Activated CD8-positive, alpha-beta T cell treated with anti-CD3 and anti-CD28 coated beads for 36 hours (primary cell): Measurements from ENCODE around the gene NRXN3. TPM values are rescaled to one million over a fixed set of nuclear protein-coding genes. Genes with fewer than 3 reads are reported as not detected.

Experiments
- ATAC-seq: fragments of 200-7000 bp; cut with Tn5 transposase; one replicate; pipeline ENCODE4 v1.10.0; 2021; ENCODE audit warnings: mild to moderate bottlenecking, moderate library complexity
- CTCF ChIA-PET: fragments of 350-600 bp; sonication (Branson Sonifier 250); formaldehyde crosslinking; loops from one replicate; lab custom pipeline; 2021; ENCODE audit warnings: antibody characterized with exemption; lab: Charles Lee
- POLR2A ChIA-PET: fragments of 350-600 bp; sonication (Branson Sonifier 250); formaldehyde crosslinking; loops from one replicate; lab custom pipeline; 2021; ENCODE audit warnings: antibody characterized with exemption; lab: Charles Lee
- DNase-seq: peaks from one replicate; pipeline ENCODE4 v3.0.0-alpha.2; 2020
- H3K27ac Mint-ChIP-seq: one replicate; pipeline ENCODE4 v1.8.0; 2021; ENCODE audit warnings: mild to moderate bottlenecking, mixed read lengths
- H3K27me3 Mint-ChIP-seq: one replicate; pipeline ENCODE4 v1.8.0; 2021; ENCODE audit warnings: mixed read lengths
- H3K36me3 Mint-ChIP-seq: one replicate; pipeline ENCODE4 v1.8.0; 2021; ENCODE audit warnings: low read depth, mixed read lengths
- H3K4me1 Mint-ChIP-seq: one replicate; pipeline ENCODE4 v1.8.0; 2021; ENCODE audit warnings: low read depth, mixed read lengths
- H3K4me3 Mint-ChIP-seq: one replicate; pipeline ENCODE4 v1.8.0; 2021; ENCODE audit warnings: mild to moderate bottlenecking, moderate library complexity, mixed read lengths
- H3K9me3 Mint-ChIP-seq: one replicate; pipeline ENCODE4 v1.8.0; 2021; ENCODE audit warnings: mixed read lengths
- intact Hi-C: fragments of 100-400 bp; cut with micrococcal nuclease; formaldehyde crosslinking; loops from one replicate; pipeline ENCODE4 v1.10.0; 2022
- total RNA-seq, 2 experiments: library from RNA; stranded (reverse); gene quantifications; one replicate each; pipeline ENCODE4 v1.2.3, GENCODE V29; 2021
- TF ChIP-seq, protein P1 (sequence below): fragments of 200-600 bp; IDR thresholded peaks from one replicate; pipeline ENCODE4 v1.8.0; 2022; ENCODE audit warnings: antibody characterized with exemption, mild to moderate bottlenecking

NRXN3 gene
- total RNA-seq, 2 experiments from 2014 or later, result not detected

DNA sequence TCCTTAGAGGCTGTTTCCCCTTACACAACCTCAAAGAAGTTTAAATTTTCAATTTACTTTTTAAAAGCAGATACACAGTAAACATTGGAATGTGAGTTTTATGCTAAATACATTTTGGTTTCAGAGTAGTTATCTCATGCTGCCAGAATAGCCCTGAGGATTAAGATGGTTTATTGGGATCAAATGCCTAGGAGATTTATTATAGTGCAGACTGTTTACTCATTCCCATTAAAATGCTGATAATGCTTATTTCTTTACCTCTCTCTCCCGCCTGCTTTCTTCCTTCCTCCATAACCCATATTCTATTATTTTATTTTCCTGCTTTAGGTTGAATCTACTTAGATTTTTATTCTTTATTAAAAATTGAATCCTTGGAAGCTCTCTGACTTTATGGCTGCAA is 1701.0 kb downstream of the NRXN3 start:
- no peaks in the 10 kb centered on the region for H3K27me3 Mint-ChIP-seq
- no peaks in the 10 kb centered on the region for H3K36me3 Mint-ChIP-seq
- intact Hi-C loops, result no loop called here
- TF ChIP-seq, protein P1, sequence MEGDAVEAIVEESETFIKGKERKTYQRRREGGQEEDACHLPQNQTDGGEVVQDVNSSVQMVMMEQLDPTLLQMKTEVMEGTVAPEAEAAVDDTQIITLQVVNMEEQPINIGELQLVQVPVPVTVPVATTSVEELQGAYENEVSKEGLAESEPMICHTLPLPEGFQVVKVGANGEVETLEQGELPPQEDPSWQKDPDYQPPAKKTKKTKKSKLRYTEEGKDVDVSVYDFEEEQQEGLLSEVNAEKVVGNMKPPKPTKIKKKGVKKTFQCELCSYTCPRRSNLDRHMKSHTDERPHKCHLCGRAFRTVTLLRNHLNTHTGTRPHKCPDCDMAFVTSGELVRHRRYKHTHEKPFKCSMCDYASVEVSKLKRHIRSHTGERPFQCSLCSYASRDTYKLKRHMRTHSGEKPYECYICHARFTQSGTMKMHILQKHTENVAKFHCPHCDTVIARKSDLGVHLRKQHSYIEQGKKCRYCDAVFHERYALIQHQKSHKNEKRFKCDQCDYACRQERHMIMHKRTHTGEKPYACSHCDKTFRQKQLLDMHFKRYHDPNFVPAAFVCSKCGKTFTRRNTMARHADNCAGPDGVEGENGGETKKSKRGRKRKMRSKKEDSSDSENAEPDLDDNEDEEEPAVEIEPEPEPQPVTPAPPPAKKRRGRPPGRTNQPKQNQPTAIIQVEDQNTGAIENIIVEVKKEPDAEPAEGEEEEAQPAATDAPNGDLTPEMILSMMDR, result no peak
- ATAC-seq, result no peak
- no peaks in the 10 kb centered on the region for H3K9me3 Mint-ChIP-seq
- ChIA-PET POLR2A (interaction anchor here (0.6 kb wide), 1 partner anchor 88 kb away, joined by 5 read pairs; no protein-coding TSS in a partner anchor), CTCF (no interaction called here)
- DNase-seq, result no peak
- H3K4me3 Mint-ChIP-seq, result no peak overlapping the region
- no peak overlapping the region for H3K27ac Mint-ChIP-seq
- H3K4me1 Mint-ChIP-seq, result no peaks in the 10 kb centered on the region

DNA sequence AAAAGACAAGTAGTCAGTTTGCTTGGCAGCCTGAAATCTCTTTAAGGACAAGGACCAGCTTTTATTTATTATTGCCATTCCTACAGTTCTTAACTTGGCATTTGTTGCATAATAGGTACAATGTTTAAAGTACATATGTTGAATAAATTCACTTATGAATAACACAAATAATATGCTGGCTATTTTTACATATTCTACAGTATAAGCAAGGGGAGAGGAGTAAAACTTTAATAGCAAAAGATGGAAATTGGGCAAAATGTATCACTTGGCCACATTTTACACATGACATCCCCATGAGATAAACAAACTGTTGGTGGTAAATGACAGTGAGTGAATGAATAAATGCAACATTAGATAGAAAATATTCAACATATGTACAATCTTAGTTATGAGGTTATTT is 1708.1 kb downstream of the NRXN3 start:
- no peaks in the 10 kb centered on the region for H3K27me3 Mint-ChIP-seq
- H3K27ac Mint-ChIP-seq, result no peak overlapping the region
- TF ChIP-seq, protein P1, result no peak
- POLR2A ChIA-PET, result no interaction called here
- DNase-seq (no peak), ATAC-seq (no peak)
- peaks cover 2% of the 10 kb centered on the region for H3K9me3 Mint-ChIP-seq
- H3K36me3 Mint-ChIP-seq, result no peaks in the 10 kb centered on the region
- H3K4me1 Mint-ChIP-seq, result no peaks in the 10 kb centered on the region
- CTCF ChIA-PET, result no interaction called here
- intact Hi-C loops, result no loop called here
- H3K4me3 Mint-ChIP-seq, result no peak overlapping the region

DNA sequence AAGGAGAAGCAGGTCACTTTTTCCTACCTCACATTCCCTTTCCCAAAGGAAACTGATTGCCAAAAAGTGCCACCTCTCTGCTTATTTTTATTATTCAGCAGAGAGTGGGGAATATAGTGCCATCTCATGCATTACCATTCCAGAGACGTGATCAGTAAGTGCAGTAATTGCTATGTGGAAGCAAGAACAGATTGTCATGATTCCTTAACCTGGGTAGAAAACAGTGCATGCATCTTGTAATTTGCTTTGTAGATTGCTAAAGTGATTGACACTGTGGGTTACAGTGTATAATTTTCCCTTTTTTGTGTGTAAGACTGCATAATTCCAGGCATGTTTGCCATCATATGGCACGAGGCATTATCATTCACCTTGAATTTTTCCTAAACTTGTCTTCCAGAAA is 1708.6 kb downstream of the NRXN3 start:
- H3K4me1 Mint-ChIP-seq, result no peaks in the 10 kb centered on the region
- POLR2A ChIA-PET, result no interaction called here
- DNase-seq, result no peak
- ATAC-seq, result no peak
- H3K27me3 Mint-ChIP-seq, result no peaks in the 10 kb centered on the region
- intact Hi-C loops, result no loop called here
- no peak overlapping the region for H3K4me3 Mint-ChIP-seq
- CTCF ChIA-PET, result no interaction called here
- H3K36me3 Mint-ChIP-seq, result no peaks in the 10 kb centered on the region
- TF ChIP-seq, protein P1, result no peak
- peaks cover 2% of the 10 kb centered on the region for H3K9me3 Mint-ChIP-seq
- no peak overlapping the region for H3K27ac Mint-ChIP-seq

- Mint-ChIP-seq H3K4me1 (no peaks in the 10 kb centered on the region), H3K9me3 (peaks cover 2% of the 10 kb centered on the region), H3K27me3 (no peaks in the 10 kb centered on the region), H3K4me3 (no peak overlapping the region), H3K36me3 (no peaks in the 10 kb centered on the region), H3K27ac (no peak overlapping the region)
- ATAC-seq (no peak), DNase-seq (no peak)
- CTCF ChIA-PET, result interaction anchor here (0.7 kb wide), 1 partner anchor 15 kb away, joined by 3 read pairs; no protein-coding TSS in a partner anchor
- TF ChIP-seq, protein P1, result no peak
- POLR2A ChIA-PET, result no interaction called here
- intact Hi-C loops, result no loop called here
These were observed 1711.1 kb downstream of the NRXN3 start for GRCh38 chr14:79881299-79881698.

DNA sequence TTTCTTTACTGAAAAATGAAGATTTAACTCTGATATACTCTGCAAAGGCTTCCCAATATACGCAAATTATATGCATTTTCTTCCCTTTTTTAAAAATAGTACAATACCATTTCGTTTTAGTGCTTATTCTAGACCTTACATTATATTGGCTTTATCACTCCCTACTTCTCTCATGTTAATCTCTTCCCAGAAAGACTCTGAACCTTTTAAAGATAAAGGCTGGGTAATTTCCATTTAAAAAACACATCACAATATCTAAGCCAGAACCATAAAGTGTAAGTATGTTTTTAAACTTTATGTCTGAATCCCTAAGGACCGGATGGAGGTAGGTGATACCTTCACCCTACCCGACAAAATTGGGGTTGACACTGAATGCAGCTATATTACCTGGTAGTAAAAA is 1720.4 kb downstream of the NRXN3 start:
- H3K27me3 Mint-ChIP-seq, result no peaks in the 10 kb centered on the region
- TF ChIP-seq, protein P1, result no peak
- ChIA-PET CTCF (no interaction called here), POLR2A (no interaction called here)
- H3K36me3 Mint-ChIP-seq, result no peaks in the 10 kb centered on the region
- no peak overlapping the region for H3K27ac Mint-ChIP-seq
- intact Hi-C loops, result no loop called here
- H3K4me3 Mint-ChIP-seq, result no peak overlapping the region
- no peaks in the 10 kb centered on the region for H3K9me3 Mint-ChIP-seq
- DNase-seq, result no peak
- H3K4me1 Mint-ChIP-seq, result no peaks in the 10 kb centered on the region
- ATAC-seq, result no peak
